Activated naive CD4-positive, alpha-beta T cell treated with anti-CD3 and anti-CD28 coated beads, Interleukin-2, amount 50 U/mL, for 72 hours (primary cell): ENCODE measurements around the gene ABHD16B. TPM values are rescaled to one million over a fixed set of nuclear protein-coding genes. Genes with fewer than 3 reads are reported as not detected.
"Not testable (repeated sequence)": the region's sequence is repeated elsewhere in the genome, so short reads cannot be mapped to it uniquely, and the experiment has no call there.

ENCODE experiments used
- ATAC-seq, 2 donors: fragments of 150-1000 bp; cut with Tn5 transposase; 2 replicates each; pipeline ENCODE4 v1.10.0; 2021; ENCODE audit warnings: mild to moderate bottlenecking in 2 of 2, moderate library complexity in 2 of 2
- DNase-seq, 2 donors: peaks; one replicate each; pipeline ENCODE4 v3.0.0; 2021 to 2022; ENCODE audit warnings: low spot score in 2 of 2
- H3K27ac Mint-ChIP-seq, 2 donors: one replicate each; pipeline ENCODE4 v1.8.0; 2022; ENCODE audit warnings: mild to moderate bottlenecking in 2 of 2, mixed read lengths in 2 of 2
- H3K36me3 Mint-ChIP-seq, 2 donors: one replicate each; pipeline ENCODE4 v1.8.0; 2022; ENCODE audit warnings: mixed read lengths in 2 of 2
- H3K9me3 Mint-ChIP-seq, 2 donors: one replicate each; pipeline ENCODE4 v1.8.0; 2022; ENCODE audit warnings: mixed read lengths in 2 of 2
- total RNA-seq, 2 donors: library from RNA; stranded (reverse); gene quantifications; one replicate each; pipeline ENCODE4 v1.2.3, GENCODE V29; 2022

ABHD16B gene
- total RNA-seq, 2 donors from 2014 or later: not detected

- no peaks in the 10 kb centered on the region for H3K36me3 Mint-ChIP-seq
- ATAC-seq: no peak
- H3K27ac Mint-ChIP-seq: no peak overlapping the region
Observed at GRCh38 chr20:63847237-63848002, 13.9 kb upstream of the ABHD16B start.

DNA sequence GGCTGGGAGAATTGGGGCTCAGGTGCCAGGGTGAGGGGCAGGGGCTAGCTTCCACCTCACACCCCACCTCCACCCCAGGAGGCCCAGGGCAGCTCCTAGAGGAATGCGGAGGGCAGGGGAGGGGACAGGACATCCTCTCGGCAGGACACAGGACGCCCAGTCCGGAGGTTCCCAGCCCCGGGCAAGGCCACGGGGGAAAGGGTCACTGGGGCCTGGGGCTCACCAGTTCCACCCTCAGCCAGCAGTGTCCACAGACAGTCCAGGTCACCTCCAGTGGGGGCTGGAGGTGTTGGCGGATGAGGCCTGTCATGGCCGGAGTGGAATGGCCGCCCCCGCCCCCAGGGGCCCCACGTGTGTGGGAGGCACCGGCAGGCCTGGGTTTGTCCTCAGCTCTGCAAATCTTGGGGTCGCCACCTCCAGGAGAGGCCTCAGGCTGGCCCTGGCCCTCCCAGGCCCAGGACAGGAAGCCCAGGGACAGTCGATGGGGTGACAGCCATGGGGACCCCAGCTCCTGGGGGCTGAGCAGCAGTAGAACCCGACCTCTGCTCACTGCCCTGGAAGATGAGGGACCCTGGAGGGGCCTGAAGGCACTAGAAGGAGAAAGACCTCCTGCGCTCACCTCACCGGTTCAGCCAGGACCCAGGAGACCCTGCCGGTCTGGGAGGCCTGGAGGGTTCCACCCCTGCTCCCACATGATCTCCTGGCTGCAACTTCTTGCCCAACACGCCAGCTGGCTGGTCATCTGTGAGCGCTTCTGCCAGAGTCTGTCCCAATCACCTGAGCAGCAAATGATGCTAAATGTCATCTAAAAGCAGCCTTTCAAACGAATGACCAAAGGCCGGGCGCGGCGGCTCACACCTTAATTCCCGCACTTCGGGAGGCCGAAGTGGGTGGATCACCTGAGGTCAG is 13.0 kb upstream of the ABHD16B start:
- DNase-seq (no peak), ATAC-seq (no peak)
- Mint-ChIP-seq H3K27ac (no peak overlapping the region), H3K9me3 (no peaks in the 10 kb centered on the region), H3K36me3 (no peaks in the 10 kb centered on the region)

More at GRCh38 chr20:63847237-63848002, 13.9 kb upstream of the ABHD16B start:
- no peaks in the 10 kb centered on the region for H3K9me3 Mint-ChIP-seq
- no peak for DNase-seq

DNA sequence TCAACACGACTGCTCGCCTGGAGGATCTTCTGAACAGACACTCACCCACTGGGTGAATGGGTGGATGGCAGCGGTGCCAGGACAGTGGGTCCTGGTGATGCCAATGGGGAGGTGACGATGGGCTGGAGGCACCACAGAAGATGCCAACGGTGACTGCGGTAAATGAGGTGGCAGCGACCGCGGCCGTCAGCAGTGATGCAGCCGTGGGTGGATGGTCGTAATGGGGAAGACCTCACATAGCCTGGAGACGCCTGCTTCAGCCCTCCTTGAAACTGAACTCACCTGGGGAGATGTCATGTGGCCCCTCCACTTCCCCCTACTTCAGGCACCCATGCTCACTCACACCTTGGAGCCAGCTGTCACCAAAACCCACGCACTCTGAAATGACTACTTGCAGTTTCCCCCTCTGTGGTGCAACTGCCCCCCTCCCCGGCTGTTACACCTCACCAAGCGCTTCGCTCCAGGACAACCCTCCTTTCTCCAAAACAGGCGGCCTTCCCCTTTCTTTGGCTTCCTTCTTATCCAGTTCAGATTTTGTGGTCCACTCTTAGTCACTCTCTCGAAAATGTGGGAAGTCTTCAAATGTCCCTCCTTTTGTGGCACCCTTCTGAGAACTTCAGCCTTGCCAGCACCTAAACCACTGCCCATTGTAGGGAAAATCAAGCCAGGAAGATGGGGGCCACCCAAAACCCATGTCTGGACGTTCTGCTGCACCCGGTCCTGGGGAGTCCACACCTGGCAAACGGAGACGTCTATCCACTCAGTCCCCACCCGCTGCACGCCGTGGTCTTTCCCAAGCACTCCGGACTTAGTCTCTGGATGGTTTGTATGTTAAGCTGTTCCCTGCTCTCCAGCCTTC is 10.4 kb upstream of the ABHD16B start:
- ATAC-seq: peak; percentile 90 to 96
- Mint-ChIP-seq H3K9me3 (no peaks in the 10 kb centered on the region), H3K27ac (no peak overlapping the region), H3K36me3 (no peaks in the 10 kb centered on the region)
- DNase-seq: peak; percentile 55 to 75

GRCh38 chr20:63851548-63851943 is 9.8 kb upstream of the ABHD16B start:
- ATAC-seq, DNase-seq, H3K9me3 Mint-ChIP-seq, H3K36me3 Mint-ChIP-seq, H3K27ac Mint-ChIP-seq: not testable (repeated sequence)

- H3K36me3 Mint-ChIP-seq, H3K9me3 Mint-ChIP-seq, ATAC-seq, DNase-seq, H3K27ac Mint-ChIP-seq: not testable (repeated sequence)
Observed at GRCh38 chr20:63853733-63854068, 7.6 kb upstream of the ABHD16B start.

GRCh38 chr20:63854069-63854765 is 7.1 kb upstream of the ABHD16B start:
- Mint-ChIP-seq H3K27ac (no peak overlapping the region), H3K36me3 (no peaks in the 10 kb centered on the region), H3K9me3 (no peaks in the 10 kb centered on the region)
- ATAC-seq (no peak), DNase-seq (no peak)

DNA sequence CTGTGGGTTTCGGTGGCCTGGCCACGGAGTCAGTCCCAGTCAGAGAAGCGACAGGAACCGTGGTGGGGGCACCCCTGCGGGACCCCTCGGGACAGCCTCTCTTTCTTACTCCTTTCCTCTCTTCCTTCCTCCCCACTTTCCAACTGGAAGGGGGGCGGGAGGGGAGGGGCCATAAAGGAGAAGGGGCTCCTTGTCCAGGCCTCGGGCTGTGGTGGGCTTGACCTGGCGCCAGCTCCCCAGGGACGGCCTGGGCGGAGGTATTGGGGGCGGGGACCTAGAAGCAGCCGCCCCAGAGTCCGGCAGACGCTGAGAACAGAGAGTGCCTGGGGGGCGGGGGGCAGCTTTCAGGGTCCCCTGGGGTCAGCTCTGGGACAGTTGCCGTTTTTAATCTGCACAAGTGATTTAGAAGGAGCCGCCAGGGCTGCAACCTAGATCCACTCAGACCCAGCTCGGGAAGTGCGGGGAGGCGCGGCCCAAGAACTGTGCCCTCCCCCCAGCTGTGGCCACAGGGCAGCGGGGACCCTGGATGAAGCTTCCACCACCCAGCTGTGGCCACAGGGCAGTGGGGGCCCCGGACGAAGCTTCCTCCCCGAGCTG is 6.4 kb upstream of the ABHD16B start:
- Mint-ChIP-seq H3K9me3 (no peaks in the 10 kb centered on the region), H3K36me3 (no peaks in the 10 kb centered on the region), H3K27ac (no peak overlapping the region)
- DNase-seq (no peak), ATAC-seq (no peak)

GRCh38 chr20:63855363-63856097 is 5.8 kb upstream of the ABHD16B start:
- Mint-ChIP-seq H3K27ac (no peak overlapping the region), H3K9me3 (no peaks in the 10 kb centered on the region), H3K36me3 (no peaks in the 10 kb centered on the region)
- ATAC-seq (no peak), DNase-seq (no peak)

DNA sequence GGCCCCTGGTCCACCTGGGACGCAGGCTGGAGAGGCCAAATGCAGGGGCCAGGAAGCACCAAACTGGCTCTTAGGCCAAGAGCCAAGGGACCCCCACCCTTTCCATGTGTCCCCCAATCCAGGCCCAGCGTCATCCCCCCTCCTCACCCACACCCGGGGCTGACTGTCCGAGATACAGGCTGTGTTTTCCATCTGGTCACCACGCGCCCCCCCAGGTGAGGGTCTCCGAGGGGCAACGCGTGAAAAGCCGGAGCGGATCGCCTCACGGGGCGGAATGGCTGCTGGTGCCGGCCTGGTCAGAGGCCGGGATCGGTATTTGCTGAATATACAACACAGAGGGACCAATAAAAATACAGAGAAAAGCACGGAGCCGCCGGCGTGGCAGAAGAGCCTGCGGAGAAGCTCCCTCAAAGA is 5.2 kb upstream of the ABHD16B start:
- H3K36me3 Mint-ChIP-seq: no peaks in the 10 kb centered on the region
- H3K9me3 Mint-ChIP-seq: no peaks in the 10 kb centered on the region
- H3K27ac Mint-ChIP-seq: no peak overlapping the region
- ATAC-seq (no peak), DNase-seq (no peak)

DNA sequence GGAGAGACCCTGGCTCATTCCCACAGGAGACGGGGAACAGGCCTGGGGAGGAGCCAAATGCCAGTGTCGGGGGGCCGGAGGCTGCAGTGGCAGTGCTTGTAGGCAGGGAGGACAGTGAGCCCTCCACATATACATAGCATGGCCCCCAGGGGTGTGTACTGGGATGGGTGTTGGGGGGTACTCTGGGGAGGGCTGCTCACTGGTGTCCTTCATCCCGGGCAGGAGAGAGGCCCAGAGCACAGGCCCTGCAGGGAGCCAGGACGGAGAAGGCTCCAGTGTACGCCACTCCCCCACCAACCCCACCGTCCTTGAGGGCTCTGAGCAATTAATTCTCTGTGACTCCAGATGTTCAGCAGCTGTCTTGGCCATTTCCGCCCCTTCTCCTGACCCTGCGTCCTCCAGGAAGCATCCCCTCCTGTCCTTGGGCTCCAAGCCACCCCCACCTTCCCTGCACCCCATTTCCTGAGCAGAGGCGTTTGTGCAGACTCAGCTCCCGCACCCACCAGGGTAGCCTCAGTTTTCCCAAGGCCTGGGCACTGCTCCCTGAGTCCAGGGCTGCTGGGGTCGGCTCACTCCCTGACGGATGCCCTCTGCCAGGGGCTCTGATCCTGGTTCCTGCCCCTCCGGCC is 3.4 kb upstream of the ABHD16B start:
- ATAC-seq: no peak
- no peak for DNase-seq
- Mint-ChIP-seq H3K36me3 (no peaks in the 10 kb centered on the region), H3K9me3 (no peaks in the 10 kb centered on the region), H3K27ac (no peak overlapping the region)

GRCh38 chr20:63858393-63859165 is 2.7 kb upstream of the ABHD16B start:
- Mint-ChIP-seq H3K36me3 (peaks cover 7% of the 10 kb centered on the region in 2 donors), H3K9me3 (no peaks in the 10 kb centered on the region), H3K27ac (peak overlapping the region in 1 of 2 donors; percentile 82)
- DNase-seq (no peak), ATAC-seq (no peak)

GRCh38 chr20:63859166-63859699 is 2.1 kb upstream of the ABHD16B start:
- DNase-seq (no peak), ATAC-seq (no peak)
- Mint-ChIP-seq H3K9me3 (no peaks in the 10 kb centered on the region), H3K36me3 (peaks cover 10 to 13% of the 10 kb centered on the region in 2 donors), H3K27ac (peak overlapping the region in 1 of 2 donors; percentile 82)

- Mint-ChIP-seq H3K9me3 (no peaks in the 10 kb centered on the region), H3K27ac (peak overlapping the region in 1 of 2 donors; percentile 84), H3K36me3 (peaks cover 12 to 16% of the 10 kb centered on the region in 2 donors)
- ATAC-seq: no peak
- DNase-seq: no peak
Observed at GRCh38 chr20:63860325-63861051, 810 bp upstream of the ABHD16B start.
